Nucleus accumbens (tissue), 56 donors: Measurements from ENCODE around the gene RGSL1.
"Not testable (repeated sequence)": the region's sequence is repeated elsewhere in the genome, so short reads cannot be mapped to it uniquely, and the experiment has no call there.

Experiments used
- DNase-seq, 56 donors: peaks; one replicate each; lab custom pipeline; 2025; lab: John Stamatoyannopoulos, UW

The RGSL1 gene

GRCh38 chr1:182444497-182444896 is 5.4 kb upstream of the RGSL1 start:
- no peak for DNase-seq

GRCh38 chr1:182446033-182446669 is 3.8 kb upstream of the RGSL1 start:
- DNase-seq: peak in 1 of 56 donors; percentile 0

- DNase-seq: not testable (repeated sequence)
Measured at GRCh38 chr1:182447124-182447523, 2.8 kb upstream of the RGSL1 start.

- DNase-seq: no peak
Measured at GRCh38 chr1:182447660-182448059, 2.3 kb upstream of the RGSL1 start.

- no peak for DNase-seq
Measured at GRCh38 chr1:182453631-182454030, 3.7 kb downstream of the RGSL1 start.

- no peak for DNase-seq
Measured at GRCh38 chr1:182457844-182458243, 7.9 kb downstream of the RGSL1 start.

GRCh38 chr1:182459949-182460348 is 10.0 kb downstream of the RGSL1 start:
- no peak for DNase-seq

GRCh38 chr1:182460550-182460951 is 10.6 kb downstream of the RGSL1 start:
- no peak for DNase-seq

GRCh38 chr1:182473556-182473955 is 23.6 kb downstream of the RGSL1 start:
- DNase-seq: no peak

- no peak for DNase-seq
Measured at GRCh38 chr1:182476625-182477024, 26.7 kb downstream of the RGSL1 start.

- DNase-seq: no peak
Measured at GRCh38 chr1:182478238-182478637, 28.3 kb downstream of the RGSL1 start.

GRCh38 chr1:182484067-182484466 is 34.1 kb downstream of the RGSL1 start:
- no peak for DNase-seq

GRCh38 chr1:182484531-182485257 is 34.7 kb downstream of the RGSL1 start:
- DNase-seq: no peak

GRCh38 chr1:182485861-182486260 is 35.9 kb downstream of the RGSL1 start:
- no peak for DNase-seq

GRCh38 chr1:182488803-182489202 is 38.9 kb downstream of the RGSL1 start:
- DNase-seq: no peak

- no peak for DNase-seq
Measured at GRCh38 chr1:182493063-182493462, 43.1 kb downstream of the RGSL1 start.

- DNase-seq: no peak
Measured at GRCh38 chr1:182495002-182495401, 45.1 kb downstream of the RGSL1 start.

GRCh38 chr1:182495693-182496092 is 45.7 kb downstream of the RGSL1 start:
- DNase-seq: no peak

- DNase-seq: no peak
Measured at GRCh38 chr1:182507685-182508084, 57.7 kb downstream of the RGSL1 start.

GRCh38 chr1:182515556-182515955 is 65.6 kb downstream of the RGSL1 start:
- DNase-seq: no peak

- DNase-seq: no peak
Measured at GRCh38 chr1:182520736-182521135, 70.8 kb downstream of the RGSL1 start.

- no peak for DNase-seq
Measured at GRCh38 chr1:182525342-182525741, 75.4 kb downstream of the RGSL1 start.
